Measurements from ENCODE around the gene POLR1D.

Gene POLR1D

GRCh38 chr13:27639186-27639585 lies 17.5 kb downstream of the POLR1D start:
- no peak for DNase-seq (ENCODE audit: low read depth)

GRCh38 chr13:27641711-27642502 lies 20.2 kb downstream of the POLR1D start:
- no peak for DNase-seq (ENCODE audit: low read depth)

GRCh38 chr13:27643334-27644132 lies 21.8 kb downstream of the POLR1D start:
- no peak for DNase-seq (ENCODE audit: low read depth)

- DNase-seq (ENCODE audit: low read depth), result peak; percentile 86
Measured at GRCh38 chr13:27644302-27644701, 22.6 kb downstream of the POLR1D start.

- no peak for DNase-seq (ENCODE audit: low read depth)
Measured at GRCh38 chr13:27650312-27650711, 28.6 kb downstream of the POLR1D start.

GRCh38 chr13:27654059-27654458 lies 32.4 kb downstream of the POLR1D start:
- peak; percentile 14 for DNase-seq (ENCODE audit: low read depth)

- no peak for DNase-seq (ENCODE audit: low read depth)
Measured at GRCh38 chr13:27654816-27655215, 33.1 kb downstream of the POLR1D start.

GRCh38 chr13:27657724-27658123 lies 36.0 kb downstream of the POLR1D start:
- DNase-seq (ENCODE audit: low read depth), result no peak

- DNase-seq (ENCODE audit: low read depth), result peak; percentile 4
Measured at GRCh38 chr13:27658546-27658945, 36.9 kb downstream of the POLR1D start.

GRCh38 chr13:27659145-27659865 lies 37.6 kb downstream of the POLR1D start:
- DNase-seq (ENCODE audit: low read depth), result no peak

- DNase-seq (ENCODE audit: low read depth), result no peak
Measured at GRCh38 chr13:27660511-27660910, 38.8 kb downstream of the POLR1D start.

- DNase-seq (ENCODE audit: low read depth), result no peak
Measured at GRCh38 chr13:27661017-27661416, 39.3 kb downstream of the POLR1D start.

GRCh38 chr13:27662738-27663470 lies 41.2 kb downstream of the POLR1D start:
- DNase-seq (ENCODE audit: low read depth), result no peak

GRCh38 chr13:27663947-27664346 lies 42.3 kb downstream of the POLR1D start:
- DNase-seq (ENCODE audit: low read depth), result no peak

GRCh38 chr13:27665333-27665732 lies 43.6 kb downstream of the POLR1D start:
- no peak for DNase-seq (ENCODE audit: low read depth)

GRCh38 chr13:27665761-27666160 lies 44.1 kb downstream of the POLR1D start:
- DNase-seq (ENCODE audit: low read depth), result no peak

- no peak for DNase-seq (ENCODE audit: low read depth)
Measured at GRCh38 chr13:27666951-27667350, 45.3 kb downstream of the POLR1D start.

- no peak for DNase-seq (ENCODE audit: low read depth)
Measured at GRCh38 chr13:27667946-27668345, 46.3 kb downstream of the POLR1D start.

- DNase-seq (ENCODE audit: low read depth), result no peak
Measured at GRCh38 chr13:27670861-27671260, 49.2 kb downstream of the POLR1D start.

GRCh38 chr13:27672025-27672424 lies 50.3 kb downstream of the POLR1D start:
- no peak for DNase-seq (ENCODE audit: low read depth)
